Adrenal gland (tissue), 5 donors: ENCODE measurements around the gene PCDH12.

Experiments
- POLR2A ChIP-seq, 2 donors: fragments of 450-650 bp; IDR thresholded peaks; one replicate each; pipeline ENCODE4 v1.6.1; 2017; ENCODE audit warnings: antibody characterized with exemption in 2 of 2, mild to moderate bottlenecking in 2 of 2, moderate library complexity in 1 of 2
- TF ChIP-seq, protein P1 (sequence below), 6 experiments: fragments of 450-650 bp in 4 of 6; fragments of 200-600 bp in 2 of 6; sonication (generic) in 1 of 6; IDR thresholded peaks; 1 replicate in 5 of 6; 2 replicates in 1 of 6; pipeline versions ENCODE4 v1.5.1 to v1.8.0; 2016 to 2021; ENCODE audit warnings: antibody characterized with exemption in 6 of 6, mild to moderate bottlenecking in 2 of 6, moderate library complexity in 1 of 6
- donor health status: DM: no; HTN: no; CAD: no.

DNA sequence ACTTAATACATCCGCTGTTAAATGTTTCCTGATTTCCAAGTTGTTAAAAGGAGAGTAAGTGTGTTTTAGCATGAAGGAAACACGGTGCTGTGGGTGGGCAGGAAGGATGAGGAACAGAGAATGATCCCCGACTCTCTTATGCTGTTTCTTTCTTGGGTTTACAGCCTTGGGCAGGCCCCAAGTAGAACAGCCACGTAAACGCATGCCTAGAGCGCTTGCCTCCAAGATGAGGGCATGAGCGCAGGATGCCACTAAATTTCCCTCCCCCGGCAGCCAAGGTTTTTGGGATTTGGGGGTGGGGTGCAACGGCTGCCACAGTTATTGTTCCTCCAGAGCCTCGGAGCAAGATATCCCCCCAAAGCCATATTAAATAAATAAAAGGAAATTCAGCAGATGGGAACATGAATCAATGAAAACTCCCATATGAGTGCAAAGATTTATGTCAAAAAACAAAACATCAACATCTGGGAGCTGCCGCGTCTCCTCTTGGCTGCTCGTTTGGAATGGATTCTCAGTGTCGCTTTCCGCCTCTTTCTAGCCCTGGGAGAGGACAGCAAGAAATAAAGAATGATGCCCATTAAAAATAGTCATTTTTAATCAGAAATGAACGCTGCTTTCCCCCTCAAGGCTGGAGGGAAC, 44.3 kb downstream of the PCDH12 start:
- TF ChIP-seq, protein P1, sequence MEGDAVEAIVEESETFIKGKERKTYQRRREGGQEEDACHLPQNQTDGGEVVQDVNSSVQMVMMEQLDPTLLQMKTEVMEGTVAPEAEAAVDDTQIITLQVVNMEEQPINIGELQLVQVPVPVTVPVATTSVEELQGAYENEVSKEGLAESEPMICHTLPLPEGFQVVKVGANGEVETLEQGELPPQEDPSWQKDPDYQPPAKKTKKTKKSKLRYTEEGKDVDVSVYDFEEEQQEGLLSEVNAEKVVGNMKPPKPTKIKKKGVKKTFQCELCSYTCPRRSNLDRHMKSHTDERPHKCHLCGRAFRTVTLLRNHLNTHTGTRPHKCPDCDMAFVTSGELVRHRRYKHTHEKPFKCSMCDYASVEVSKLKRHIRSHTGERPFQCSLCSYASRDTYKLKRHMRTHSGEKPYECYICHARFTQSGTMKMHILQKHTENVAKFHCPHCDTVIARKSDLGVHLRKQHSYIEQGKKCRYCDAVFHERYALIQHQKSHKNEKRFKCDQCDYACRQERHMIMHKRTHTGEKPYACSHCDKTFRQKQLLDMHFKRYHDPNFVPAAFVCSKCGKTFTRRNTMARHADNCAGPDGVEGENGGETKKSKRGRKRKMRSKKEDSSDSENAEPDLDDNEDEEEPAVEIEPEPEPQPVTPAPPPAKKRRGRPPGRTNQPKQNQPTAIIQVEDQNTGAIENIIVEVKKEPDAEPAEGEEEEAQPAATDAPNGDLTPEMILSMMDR (IDR thresholded peaks at IDR 0.05): no peak
- TF ChIP-seq POLR2A (IDR thresholded peaks at IDR 0.05): no peak
